ENCODE data around the gene EYA3. TPM values are rescaled to one million over a fixed set of nuclear protein-coding genes. Genes with fewer than 3 reads are reported as not detected.

The EYA3 gene, protein sequence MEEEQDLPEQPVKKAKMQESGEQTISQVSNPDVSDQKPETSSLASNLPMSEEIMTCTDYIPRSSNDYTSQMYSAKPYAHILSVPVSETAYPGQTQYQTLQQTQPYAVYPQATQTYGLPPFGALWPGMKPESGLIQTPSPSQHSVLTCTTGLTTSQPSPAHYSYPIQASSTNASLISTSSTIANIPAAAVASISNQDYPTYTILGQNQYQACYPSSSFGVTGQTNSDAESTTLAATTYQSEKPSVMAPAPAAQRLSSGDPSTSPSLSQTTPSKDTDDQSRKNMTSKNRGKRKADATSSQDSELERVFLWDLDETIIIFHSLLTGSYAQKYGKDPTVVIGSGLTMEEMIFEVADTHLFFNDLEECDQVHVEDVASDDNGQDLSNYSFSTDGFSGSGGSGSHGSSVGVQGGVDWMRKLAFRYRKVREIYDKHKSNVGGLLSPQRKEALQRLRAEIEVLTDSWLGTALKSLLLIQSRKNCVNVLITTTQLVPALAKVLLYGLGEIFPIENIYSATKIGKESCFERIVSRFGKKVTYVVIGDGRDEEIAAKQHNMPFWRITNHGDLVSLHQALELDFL
- 10 to 100 TPM; 16.7 to 19.4 TPM for total RNA-seq

DNA sequence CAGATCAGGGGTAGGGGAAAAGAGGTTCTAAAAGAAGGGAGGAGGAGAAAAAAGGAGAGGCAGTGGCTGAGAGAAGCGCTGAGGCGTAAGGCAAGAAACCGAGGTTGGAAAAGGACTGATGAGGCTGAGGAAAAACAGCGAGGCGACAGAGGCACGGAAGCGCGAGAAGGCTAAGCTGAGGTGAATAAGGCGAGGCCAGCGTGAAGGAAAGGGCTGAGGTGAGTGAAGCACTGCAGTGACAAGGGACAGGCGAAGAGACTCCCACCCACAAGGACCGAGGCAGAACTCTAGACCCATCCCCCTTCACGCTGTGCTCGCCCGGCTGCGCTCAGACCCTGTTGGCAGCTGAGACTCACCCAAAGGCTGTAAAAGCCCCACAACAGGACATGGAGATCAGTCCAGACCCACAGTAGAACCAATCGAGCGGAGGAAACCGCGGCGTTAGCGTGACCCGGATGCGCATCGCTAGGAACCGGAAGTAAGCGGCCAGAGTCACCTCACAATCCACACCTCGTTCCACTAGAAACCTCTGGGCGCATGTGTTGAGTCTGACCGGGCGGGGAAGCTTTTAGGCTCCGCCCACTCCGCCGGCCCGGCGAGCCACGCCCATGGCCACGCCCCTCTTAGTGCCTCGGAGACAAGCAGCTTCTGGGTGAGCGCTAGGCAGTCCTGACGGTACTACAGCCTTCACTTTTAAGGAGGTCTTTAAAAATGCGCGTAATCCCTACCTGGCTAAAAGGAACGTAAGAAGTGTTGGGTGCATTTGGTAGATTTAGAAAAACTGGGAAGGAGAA lies at the start of gene EYA3:
Gene EYA3, minus strand, starts transcription at position 443 of the 794 bp plus-strand sequence. CDS start 30,584 bp downstream, outside the sequence.
- TF ChIP-seq POLR2A (IDR thresholded peaks at IDR 0.05) (peak; percentile 63), POLR2AphosphoS5 (IDR thresholded peaks at IDR 0.05) (peak; percentile 97)
- TF ChIP-seq, protein P1, sequence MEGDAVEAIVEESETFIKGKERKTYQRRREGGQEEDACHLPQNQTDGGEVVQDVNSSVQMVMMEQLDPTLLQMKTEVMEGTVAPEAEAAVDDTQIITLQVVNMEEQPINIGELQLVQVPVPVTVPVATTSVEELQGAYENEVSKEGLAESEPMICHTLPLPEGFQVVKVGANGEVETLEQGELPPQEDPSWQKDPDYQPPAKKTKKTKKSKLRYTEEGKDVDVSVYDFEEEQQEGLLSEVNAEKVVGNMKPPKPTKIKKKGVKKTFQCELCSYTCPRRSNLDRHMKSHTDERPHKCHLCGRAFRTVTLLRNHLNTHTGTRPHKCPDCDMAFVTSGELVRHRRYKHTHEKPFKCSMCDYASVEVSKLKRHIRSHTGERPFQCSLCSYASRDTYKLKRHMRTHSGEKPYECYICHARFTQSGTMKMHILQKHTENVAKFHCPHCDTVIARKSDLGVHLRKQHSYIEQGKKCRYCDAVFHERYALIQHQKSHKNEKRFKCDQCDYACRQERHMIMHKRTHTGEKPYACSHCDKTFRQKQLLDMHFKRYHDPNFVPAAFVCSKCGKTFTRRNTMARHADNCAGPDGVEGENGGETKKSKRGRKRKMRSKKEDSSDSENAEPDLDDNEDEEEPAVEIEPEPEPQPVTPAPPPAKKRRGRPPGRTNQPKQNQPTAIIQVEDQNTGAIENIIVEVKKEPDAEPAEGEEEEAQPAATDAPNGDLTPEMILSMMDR (IDR thresholded peaks at IDR 0.05), result peak in 1 of 4 experiments; percentile 26
- intact Hi-C loops (cut with DNase I), result no loop called here
- peaks cover 10% of the 10 kb centered on the region for H3K4me1 ChIP-seq (replicated peaks)
- no peaks in the 10 kb centered on the region for H3K36me3 ChIP-seq
- WGBS, result under 1% methylated on average over 44 of the region's 44 CpGs
- H3K27ac ChIP-seq, result peak within 1 kb of the TSS; percentile 75 to 84
- no peaks in the 10 kb centered on the region for H3K9me3 ChIP-seq
- H3K4me3 ChIP-seq, result peak within 1 kb of the TSS; percentile 60 to 71
- DNase-seq (ENCODE audit: low spot score), result peak; percentile 98
- no peaks in the 10 kb centered on the region for H3K27me3 ChIP-seq (replicated peaks; ENCODE audit: insufficient read depth)

DNA sequence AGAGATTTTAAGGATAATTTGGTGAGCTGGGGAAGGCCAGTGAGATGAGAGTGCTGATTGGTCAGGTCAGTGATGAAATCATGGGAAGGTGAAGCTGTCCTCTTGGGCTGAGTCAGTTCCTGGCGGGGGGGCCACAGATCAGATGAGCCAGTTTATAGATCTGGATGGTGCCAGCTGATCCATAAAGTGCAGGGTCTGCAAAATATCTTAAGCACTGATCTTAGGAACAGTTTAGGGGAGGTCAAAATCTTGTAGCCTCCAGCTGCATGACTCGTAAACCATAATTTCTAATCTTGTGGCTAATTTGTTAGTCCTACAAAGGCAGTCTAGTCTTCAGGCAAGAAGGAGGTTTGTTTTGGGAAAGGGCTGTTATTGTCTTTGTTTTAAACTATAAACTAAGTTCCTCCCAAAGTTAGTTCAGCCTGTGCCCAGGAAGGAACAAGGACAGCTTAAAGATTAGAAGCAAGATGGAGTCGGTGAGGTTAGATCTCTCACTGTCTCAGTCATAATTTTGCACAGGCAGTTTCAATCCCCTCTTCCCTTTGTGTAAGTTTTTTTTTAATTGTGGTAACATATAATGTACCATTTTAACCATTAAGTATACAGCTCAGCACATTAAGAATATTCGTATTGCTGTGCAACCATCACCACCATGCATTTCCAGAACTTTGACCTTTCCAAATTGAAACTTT lies 48.7 kb upstream of the EYA3 start:
- 59% methylated on average over 4 of the region's 4 CpGs for WGBS
- DNase-seq (ENCODE audit: low spot score), result no peak
- TF ChIP-seq POLR2AphosphoS5 (IDR thresholded peaks at IDR 0.05), result no peak
- TF ChIP-seq POLR2A (IDR thresholded peaks at IDR 0.05), result no peak
- TF ChIP-seq, protein P1 (IDR thresholded peaks at IDR 0.05), result no peak
- Histone ChIP-seq H3K27me3 (replicated peaks; ENCODE audit: insufficient read depth) (no peaks in the 10 kb centered on the region), H3K27ac (no peak overlapping the region), H3K9me3 (no peaks in the 10 kb centered on the region), H3K36me3 (no peaks in the 10 kb centered on the region), H3K4me3 (no peak overlapping the region), H3K4me1 (replicated peaks) (no peaks in the 10 kb centered on the region)
- intact Hi-C loops (cut with DNase I), result no loop called here

DNA sequence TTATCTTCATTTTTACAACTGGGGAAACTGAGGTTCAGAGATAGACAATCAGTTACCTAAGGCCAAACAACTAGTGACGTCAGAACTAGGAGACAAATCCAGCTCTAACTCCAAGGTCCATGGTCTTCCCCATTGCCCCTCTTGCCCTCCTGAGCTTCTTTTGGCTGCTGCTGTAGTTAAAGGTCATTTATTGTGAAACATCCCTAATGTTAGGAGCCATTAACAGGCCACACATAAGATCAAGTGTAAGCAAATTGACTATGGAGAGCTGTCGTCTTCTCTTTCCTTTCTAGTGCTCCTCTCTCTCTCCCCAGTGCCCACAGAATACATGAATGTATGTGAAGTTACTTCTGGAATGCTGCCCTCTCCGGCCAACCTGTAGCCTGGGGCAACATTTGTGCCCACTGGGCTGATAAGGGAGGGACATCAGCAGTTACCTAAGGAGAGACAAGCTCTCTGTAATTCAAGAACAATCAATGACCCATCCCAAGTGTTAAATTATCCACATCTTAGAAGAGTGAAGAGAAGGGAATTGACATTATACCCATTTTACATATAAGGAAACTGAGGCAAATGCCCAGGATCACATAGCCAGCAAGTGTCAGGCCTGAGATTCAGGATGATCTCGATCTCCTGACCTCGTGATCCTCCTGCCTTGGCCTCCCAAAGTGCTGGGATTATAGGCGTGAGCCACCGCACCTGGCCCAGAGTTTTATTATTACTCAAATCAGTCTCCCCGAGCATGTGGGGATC lies 47.9 kb upstream of the EYA3 start:
- H3K4me3 ChIP-seq, result no peak overlapping the region
- intact Hi-C loops (cut with DNase I), result no loop called here
- no peak overlapping the region for H3K27ac ChIP-seq
- DNase-seq (ENCODE audit: low spot score), result no peak
- WGBS, result 79% methylated on average over 8 of the region's 8 CpGs
- no peaks in the 10 kb centered on the region for H3K36me3 ChIP-seq
- H3K4me1 ChIP-seq (replicated peaks), result no peaks in the 10 kb centered on the region
- H3K27me3 ChIP-seq (replicated peaks; ENCODE audit: insufficient read depth), result no peaks in the 10 kb centered on the region
- TF ChIP-seq POLR2AphosphoS5 (IDR thresholded peaks at IDR 0.05) (no peak), POLR2A (IDR thresholded peaks at IDR 0.05) (no peak)
- TF ChIP-seq, protein P1 (IDR thresholded peaks at IDR 0.05), result no peak
- no peaks in the 10 kb centered on the region for H3K9me3 ChIP-seq

DNA sequence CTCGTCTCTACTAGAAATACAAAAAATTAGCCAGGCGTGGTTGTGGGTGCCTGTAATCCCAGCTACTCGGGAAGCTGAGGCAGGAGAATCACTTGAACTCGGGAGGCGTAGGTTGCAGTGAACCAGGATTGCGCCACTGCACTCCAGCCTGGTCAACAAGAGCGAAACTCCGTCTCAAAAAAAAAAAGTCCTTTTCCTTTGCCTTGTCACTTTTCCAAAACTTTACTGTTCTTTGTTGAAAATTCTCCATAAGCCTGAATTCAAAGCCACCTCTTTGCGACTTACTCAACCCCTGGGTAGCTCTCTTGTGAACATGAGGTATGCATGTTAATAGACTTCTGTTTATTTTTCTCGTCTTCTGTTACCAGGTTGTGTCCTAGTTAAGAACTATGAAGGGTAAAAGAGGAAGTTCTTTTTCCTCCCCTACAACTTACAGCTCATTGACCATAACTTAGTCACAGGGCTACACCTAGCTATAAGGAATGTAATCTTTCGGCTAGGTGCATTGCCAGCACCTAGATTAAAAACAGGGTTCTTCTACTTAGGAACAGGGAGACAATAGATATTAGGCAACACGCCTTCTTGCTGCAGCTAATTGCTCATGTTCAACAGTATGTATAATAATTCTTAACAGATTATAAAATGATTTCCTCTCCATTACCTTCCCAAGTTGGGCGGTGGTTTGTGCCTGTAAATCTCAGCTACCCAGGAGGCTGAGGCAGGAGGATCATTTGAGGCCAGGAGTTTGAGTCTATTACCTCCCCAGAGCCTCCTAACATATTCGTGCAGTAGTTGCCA lies 47.2 kb upstream of the EYA3 start:
- 73% methylated on average over 14 of the region's 14 CpGs for WGBS
- Histone ChIP-seq H3K4me1 (replicated peaks) (no peaks in the 10 kb centered on the region), H3K4me3 (no peak overlapping the region), H3K27ac (no peak overlapping the region), H3K27me3 (replicated peaks; ENCODE audit: insufficient read depth) (no peaks in the 10 kb centered on the region), H3K9me3 (no peaks in the 10 kb centered on the region), H3K36me3 (no peaks in the 10 kb centered on the region)
- no peak for DNase-seq (ENCODE audit: low spot score)
- TF ChIP-seq POLR2AphosphoS5 (IDR thresholded peaks at IDR 0.05) (no peak), POLR2A (IDR thresholded peaks at IDR 0.05) (no peak)
- TF ChIP-seq, protein P1 (IDR thresholded peaks at IDR 0.05), result no peak
- intact Hi-C loops (cut with DNase I), result no loop called here
